HepG2 (cell line): ENCODE data around the gene MAVS. TPM values are rescaled to one million over a fixed set of nuclear protein-coding genes. Genes with fewer than 3 reads are reported as not detected.

Experiments used
- ARID2 ChIP-seq: sonication (generic); formaldehyde crosslinking; IDR thresholded peaks from 2 replicates; pipeline ENCODE4 v1.8.1; 2022; ENCODE audit warnings: mild to moderate bottlenecking, missing genetic modification reagents, borderline replicate concordance
- CHD4 ChIP-seq: fragments of 200-600 bp; sonication (generic); IDR thresholded peaks from 2 replicates; pipeline ENCODE4 v1.7.0; 2017; ENCODE audit warnings: mild to moderate bottlenecking, low read length, borderline replicate concordance
- DMAP1 ChIP-seq: IDR thresholded peaks from 2 replicates; pipeline ENCODE4 v1.6.1; 2016
- HCFC1 ChIP-seq: fragments of 150-350 bp; IDR thresholded peaks from 2 replicates; pipeline ENCODE4 v1.6.1; 2014; ENCODE audit warnings: low read depth, low read length
- JUNB ChIP-seq: sonication (generic); formaldehyde crosslinking; IDR thresholded peaks from 2 replicates; pipeline ENCODE4 v1.8.0; 2022; ENCODE audit warnings: missing genetic modification reagents, mild to moderate bottlenecking, borderline replicate concordance
- KLF16 ChIP-seq, 2 experiments: sonication (generic) in 1 of 2; formaldehyde crosslinking in 1 of 2; IDR thresholded peaks; 2 replicates each; pipeline versions ENCODE4 v1.6.1 to v1.8.0; 2016 to 2023; ENCODE audit warnings: missing genetic modification reagents in 2 of 2, missing compliant biosample characterization in 1 of 2
- NFKBIZ ChIP-seq: IDR thresholded peaks from 2 replicates; pipeline ENCODE4 v1.6.1; 2018; ENCODE audit warnings: missing genetic modification reagents, missing compliant biosample characterization
- PCBP2 ChIP-seq: fragments of 200-400 bp; formaldehyde crosslinking; optimal IDR thresholded peaks from 2 replicates; pipeline ENCODE3; 2018; ENCODE audit warnings: low read length, low read depth; ENCODE audit not compliant: poor library complexity, severe bottlenecking
- RAD21 ChIP-seq: fragments of 450-650 bp; formaldehyde crosslinking; IDR thresholded peaks from 2 replicates; pipeline ENCODE4 v1.5.0; 2020; ENCODE audit warnings: mild to moderate bottlenecking
- RARA ChIP-seq: IDR thresholded peaks from 2 replicates; pipeline ENCODE4 v1.6.1; 2016; ENCODE audit warnings: missing genetic modification reagents, missing compliant biosample characterization
- RFX5 ChIP-seq: IDR thresholded peaks from 2 replicates; pipeline ENCODE4 v1.6.1; 2011; ENCODE audit warnings: low read depth, low read length, improper control_type of control experiment
- SAP130 ChIP-seq: IDR thresholded peaks from 2 replicates; pipeline ENCODE4 v1.6.1; 2016; ENCODE audit warnings: low read depth
- SRSF9 ChIP-seq: fragments of 200-400 bp; formaldehyde crosslinking; IDR thresholded peaks from 2 replicates; pipeline ENCODE4 v1.6.1; 2018; ENCODE audit warnings: borderline replicate concordance, mild to moderate bottlenecking, low read depth, low read length; ENCODE audit not compliant: insufficient read depth, poor library complexity, severe bottlenecking
- TEAD3 ChIP-seq: optimal IDR thresholded peaks from 2 replicates; pipeline ENCODE3; 2016; ENCODE audit warnings: borderline replicate concordance
- WIZ ChIP-seq: sonication (generic); formaldehyde crosslinking; IDR thresholded peaks from 2 replicates; pipeline ENCODE4 v1.5.1; 2020; ENCODE audit warnings: mild to moderate bottlenecking, missing genetic modification reagents
- ZBTB7B ChIP-seq: sonication (generic); formaldehyde crosslinking; IDR thresholded peaks from 2 replicates; pipeline ENCODE4 v1.4.0; 2020; ENCODE audit warnings: missing genetic modification reagents
- ZFX ChIP-seq: sonication (generic); formaldehyde crosslinking; IDR thresholded peaks from 2 replicates; pipeline ENCODE4 v1.4.0; 2020; ENCODE audit warnings: mild to moderate bottlenecking, low read depth, missing genetic modification reagents, moderate library complexity
- ZNF33B ChIP-seq: sonication (generic); formaldehyde crosslinking; IDR thresholded peaks from 2 replicates; pipeline ENCODE4 v1.5.1; 2020; ENCODE audit warnings: mild to moderate bottlenecking, missing genetic modification reagents
- ZNF367 ChIP-seq: sonication (generic); formaldehyde crosslinking; IDR thresholded peaks from 2 replicates; pipeline ENCODE4 v1.4.0; 2020; ENCODE audit warnings: missing genetic modification reagents, borderline replicate concordance
- ZNF432 ChIP-seq: sonication (generic); formaldehyde crosslinking; IDR thresholded peaks from 2 replicates; pipeline ENCODE4 v1.5.0; 2020; ENCODE audit warnings: missing genetic modification reagents, mild to moderate bottlenecking, borderline replicate concordance
- ZNF496 ChIP-seq: sonication (generic); formaldehyde crosslinking; IDR thresholded peaks from 2 replicates; pipeline ENCODE4 v1.8.1; 2023; ENCODE audit warnings: mild to moderate bottlenecking, moderate library complexity, missing genetic modification reagents; ENCODE audit not compliant: insufficient replicate concordance
- ZNF563 ChIP-seq: sonication (generic); formaldehyde crosslinking; IDR thresholded peaks from 2 replicates; pipeline ENCODE4 v1.8.0; 2022; ENCODE audit warnings: mild to moderate bottlenecking, moderate library complexity, missing genetic modification reagents
- ZNF7 ChIP-seq: IDR thresholded peaks from 2 replicates; pipeline ENCODE4 v1.6.1; 2016; ENCODE audit warnings: missing biosample characterization, missing genetic modification reagents
- ZNF781 ChIP-seq: sonication (generic); formaldehyde crosslinking; IDR thresholded peaks from 2 replicates; pipeline ENCODE4 v1.5.1; 2020; ENCODE audit warnings: borderline replicate concordance, mild to moderate bottlenecking, missing genetic modification reagents; ENCODE audit errors: not compliant biosample characterization
- ZNF878 ChIP-seq: sonication (generic); formaldehyde crosslinking; IDR thresholded peaks from 2 replicates; pipeline ENCODE4 v1.8.1; 2023; ENCODE audit warnings: mild to moderate bottlenecking, missing genetic modification reagents, moderate library complexity
- polyA plus RNA-seq, 8 experiments: library from polyadenylated mRNA; depleted of rRNA in 3 of 8; stranded (reverse) in 7 of 8; unstranded in 1 of 8; fragments of >200 nt; fragmentation: Illumina TruSeq in 4 of 8; extraction: Trizol in 4 of 8; gene quantifications; 2 replicates each; pipeline versions ENCODE4 v1.2.1 to v1.2.3, GENCODE V29; 2011 to 2016; ENCODE audit warnings: low read depth in 4 of 8, missing spikeins in 1 of 8, mixed read lengths in 1 of 8; ENCODE audit not compliant: insufficient read depth in 1 of 8
- total RNA-seq, 5 experiments: library from RNA; depleted of rRNA; stranded (reverse); fragments of >200 nt; fragmentation: Illumina TruSeq; extraction: Trizol; gene quantifications; 2 replicates each; pipeline ENCODE4 v1.2.3, GENCODE V29; 2016; ENCODE audit warnings: low read depth in 1 of 5
- TF ChIP-seq, protein P1 (sequence below): sonication (generic); formaldehyde crosslinking; IDR thresholded peaks from 2 replicates; pipeline ENCODE4 v1.4.0; 2020; ENCODE audit warnings: missing genetic modification reagents
- TF ChIP-seq, protein P2 (sequence below): sonication (generic); formaldehyde crosslinking; IDR thresholded peaks from 2 replicates; pipeline ENCODE4 v1.8.1; 2023; ENCODE audit warnings: mild to moderate bottlenecking, moderate library complexity, missing genetic modification reagents
- TF ChIP-seq, protein P3 (sequence below): sonication (generic); formaldehyde crosslinking; IDR thresholded peaks from 2 replicates; pipeline ENCODE4 v1.4.0; 2020; ENCODE audit warnings: missing genetic modification reagents
- TF ChIP-seq, protein P4 (sequence below): sonication (generic); formaldehyde crosslinking; conservative IDR thresholded peaks from 2 replicates; pipeline ENCODE4 v1.4.0; 2020; ENCODE audit warnings: missing genetic modification reagents

MAVS gene
- total and polyA plus RNA-seq, 2 of the 13 experiments (the other 11 are each of a cell fraction or from before 2014, with no cell fraction given) = 27.3 to 36.6 TPM

DNA sequence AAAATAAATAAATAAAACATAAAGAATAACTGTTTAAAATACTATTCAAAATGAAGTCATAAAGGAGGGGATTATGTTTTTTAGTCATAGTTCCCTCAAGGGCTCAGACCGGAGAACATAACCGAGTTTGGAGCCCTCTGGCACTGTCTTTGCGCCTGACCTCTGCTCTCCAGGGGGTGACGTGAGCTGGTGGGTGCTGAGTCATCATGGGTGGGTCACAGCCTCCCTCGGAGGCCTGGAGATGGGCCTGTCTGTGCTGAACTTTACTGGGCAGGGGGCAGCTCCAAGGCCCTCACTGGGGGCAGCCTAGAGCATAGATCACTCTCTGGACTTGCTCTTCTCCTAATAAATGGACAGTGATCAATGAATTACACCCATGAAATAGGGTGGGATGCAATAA, 3.1 kb upstream of the MAVS start (continued):
- TF ChIP-seq ZNF33B (CRISPR knock-in tag) (no peak), ZNF563 (CRISPR knock-in tag) (no peak), DMAP1 (CRISPR knock-in tag) (no peak; the same call in 1 of the 2 replicates), ZNF432 (CRISPR knock-in tag) (no peak), NFKBIZ (no peak), ZNF781 (CRISPR knock-in tag) (no peak), WIZ (CRISPR knock-in tag) (no peak), ZFX (peak; percentile 57), RAD21 (CRISPR knock-in tag) (peak; percentile 21; the same call in 1 of the 2 replicates), RFX5 (no peak), ZNF7 (CRISPR knock-in tag) (no peak), ARID2 (CRISPR knock-in tag) (no peak), ZNF496 (no peak), ZBTB7B (CRISPR knock-in tag) (peak; percentile 54; the same call in 1 of the 2 replicates), ZNF878 (no peak), SAP130 (CRISPR knock-in tag) (peak; percentile 58; the same call in 1 of the 2 replicates), HCFC1 (no peak), JUNB (CRISPR knock-in tag) (no peak), SRSF9 (no peak), TEAD3 (CRISPR knock-in tag) (no peak), ZNF367 (CRISPR knock-in tag) (no peak), PCBP2 (no peak), RARA (CRISPR knock-in tag) (peak; percentile 59; the same call in 1 of the 2 replicates), KLF16 (CRISPR knock-in tag; IDR thresholded peaks at IDR 0.05) (0 out of 4 replicates have a peak, but pooled peaks of 1 of the 2 experiments have one; percentile 22), CHD4 (no peak)
- TF ChIP-seq, protein P1, sequence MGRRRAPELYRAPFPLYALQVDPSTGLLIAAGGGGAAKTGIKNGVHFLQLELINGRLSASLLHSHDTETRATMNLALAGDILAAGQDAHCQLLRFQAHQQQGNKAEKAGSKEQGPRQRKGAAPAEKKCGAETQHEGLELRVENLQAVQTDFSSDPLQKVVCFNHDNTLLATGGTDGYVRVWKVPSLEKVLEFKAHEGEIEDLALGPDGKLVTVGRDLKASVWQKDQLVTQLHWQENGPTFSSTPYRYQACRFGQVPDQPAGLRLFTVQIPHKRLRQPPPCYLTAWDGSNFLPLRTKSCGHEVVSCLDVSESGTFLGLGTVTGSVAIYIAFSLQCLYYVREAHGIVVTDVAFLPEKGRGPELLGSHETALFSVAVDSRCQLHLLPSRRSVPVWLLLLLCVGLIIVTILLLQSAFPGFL (CRISPR knock-in tag) = no peak
- TF ChIP-seq, protein P2, sequence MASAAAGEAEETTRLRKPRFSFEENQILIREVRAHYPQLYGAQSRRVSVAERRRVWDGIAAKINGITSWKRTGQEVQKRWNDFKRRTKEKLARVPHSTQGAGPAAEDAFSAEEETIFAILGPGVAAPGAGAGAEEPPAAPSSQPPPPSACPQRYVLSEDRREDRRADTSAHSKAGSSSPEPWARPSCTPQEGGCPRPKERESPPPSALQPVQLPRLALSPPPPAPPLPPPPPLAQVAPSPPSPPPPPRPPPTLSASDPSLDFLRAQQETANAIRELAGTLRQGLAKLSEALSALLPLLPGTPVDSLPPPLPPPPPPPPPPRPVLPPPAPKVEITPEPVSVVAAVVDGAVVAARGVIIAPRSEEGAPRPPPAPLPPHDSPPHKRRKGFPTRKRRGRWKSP = no peak
- TF ChIP-seq, protein P3, sequence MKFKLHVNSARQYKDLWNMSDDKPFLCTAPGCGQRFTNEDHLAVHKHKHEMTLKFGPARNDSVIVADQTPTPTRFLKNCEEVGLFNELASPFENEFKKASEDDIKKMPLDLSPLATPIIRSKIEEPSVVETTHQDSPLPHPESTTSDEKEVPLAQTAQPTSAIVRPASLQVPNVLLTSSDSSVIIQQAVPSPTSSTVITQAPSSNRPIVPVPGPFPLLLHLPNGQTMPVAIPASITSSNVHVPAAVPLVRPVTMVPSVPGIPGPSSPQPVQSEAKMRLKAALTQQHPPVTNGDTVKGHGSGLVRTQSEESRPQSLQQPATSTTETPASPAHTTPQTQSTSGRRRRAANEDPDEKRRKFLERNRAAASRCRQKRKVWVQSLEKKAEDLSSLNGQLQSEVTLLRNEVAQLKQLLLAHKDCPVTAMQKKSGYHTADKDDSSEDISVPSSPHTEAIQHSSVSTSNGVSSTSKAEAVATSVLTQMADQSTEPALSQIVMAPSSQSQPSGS = peak; percentile 50; the same call in 1 of the 2 replicates
- TF ChIP-seq, protein P4, sequence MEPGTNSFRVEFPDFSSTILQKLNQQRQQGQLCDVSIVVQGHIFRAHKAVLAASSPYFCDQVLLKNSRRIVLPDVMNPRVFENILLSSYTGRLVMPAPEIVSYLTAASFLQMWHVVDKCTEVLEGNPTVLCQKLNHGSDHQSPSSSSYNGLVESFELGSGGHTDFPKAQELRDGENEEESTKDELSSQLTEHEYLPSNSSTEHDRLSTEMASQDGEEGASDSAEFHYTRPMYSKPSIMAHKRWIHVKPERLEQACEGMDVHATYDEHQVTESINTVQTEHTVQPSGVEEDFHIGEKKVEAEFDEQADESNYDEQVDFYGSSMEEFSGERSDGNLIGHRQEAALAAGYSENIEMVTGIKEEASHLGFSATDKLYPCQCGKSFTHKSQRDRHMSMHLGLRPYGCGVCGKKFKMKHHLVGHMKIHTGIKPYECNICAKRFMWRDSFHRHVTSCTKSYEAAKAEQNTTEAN = no peak
